ENCODE measurements around the gene PDE4B. TPM values are rescaled to one million over a fixed set of nuclear protein-coding genes. Genes with fewer than 3 reads are reported as not detected.
"Not testable (repeated sequence)": the region's sequence is repeated elsewhere in the genome, so short reads cannot be mapped to it uniquely, and the experiment has no call there.

PDE4B gene
- total RNA-seq, 2 donors from 2014 or later = 12.0 to 59.0 TPM

DNA sequence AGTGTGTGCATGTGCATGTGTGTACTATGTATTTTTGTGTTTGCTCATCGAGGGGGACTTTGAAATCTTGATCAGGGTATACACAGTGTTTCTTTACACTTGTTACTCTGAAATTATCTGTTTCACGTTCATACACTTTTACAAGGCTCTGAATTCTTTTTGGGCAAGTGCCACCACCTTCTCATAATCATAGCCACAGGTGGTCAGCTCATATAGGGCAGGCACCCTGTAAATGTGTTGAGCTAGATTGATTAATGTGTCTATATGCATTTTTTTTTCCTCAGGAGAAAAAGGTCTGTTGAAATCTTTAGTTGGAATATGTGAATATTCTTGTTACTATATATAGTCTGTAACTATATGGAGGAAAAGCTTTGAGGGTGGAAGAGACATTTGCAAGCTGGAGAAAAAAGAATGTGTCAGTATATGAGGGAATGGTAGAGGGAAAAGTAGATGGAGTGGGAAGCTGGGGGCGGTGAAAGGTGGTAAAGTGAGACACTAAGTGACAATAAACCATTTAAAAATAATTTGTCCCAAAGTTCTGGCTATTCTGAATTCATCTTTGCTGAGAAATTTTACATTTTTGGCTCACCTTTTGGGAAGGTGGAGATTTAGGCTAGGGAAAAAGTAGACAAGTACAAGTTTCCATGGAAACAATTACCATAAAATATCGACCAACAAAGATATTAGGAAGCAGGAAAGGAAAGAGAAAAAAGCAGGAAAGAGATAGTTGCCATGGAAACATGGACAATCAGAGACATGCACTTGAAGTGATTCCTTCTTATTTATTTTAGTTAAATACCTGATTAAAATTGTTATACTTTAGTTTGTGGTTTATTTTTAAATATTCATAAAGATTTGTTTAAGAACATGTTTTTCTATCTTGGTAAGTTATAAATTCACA, 277.5 kb downstream of the PDE4B start:
- DNase-seq (no peak), ATAC-seq (no peak)
- intact Hi-C loops (cut with DNase I) = no loop called here

DNA sequence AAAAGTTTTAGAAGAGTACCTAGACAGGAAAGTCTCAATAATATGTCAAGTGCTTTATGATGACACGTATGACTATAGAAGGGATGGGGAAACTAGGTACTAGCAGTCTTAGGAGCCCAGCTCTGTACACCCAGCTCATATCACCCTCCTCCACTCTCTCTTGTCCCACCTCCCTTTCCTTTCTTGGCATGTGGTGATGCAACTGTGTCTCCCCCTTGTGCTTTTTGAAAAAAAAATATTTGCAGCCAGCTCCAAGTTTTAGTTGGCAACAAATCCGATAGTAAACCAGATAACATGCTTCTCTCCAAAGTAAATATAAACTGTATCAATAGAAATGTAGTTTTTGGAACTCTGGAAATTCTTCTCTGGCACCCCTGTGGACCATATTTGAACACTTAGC, 280.7 kb downstream of the PDE4B start:
- intact Hi-C loops (cut with DNase I) = no loop called here
- no peak for ATAC-seq

GRCh38 chr1:66074147-66074546, 281.5 kb downstream of the PDE4B start:
- ATAC-seq = no peak
- no peak for DNase-seq
- intact Hi-C loops (cut with DNase I) = no loop called here

More for the DNA sequence above, 280.7 kb downstream of the PDE4B start:
- DNase-seq = no peak

- ATAC-seq (no peak), DNase-seq (no peak)
- intact Hi-C loops (cut with DNase I) = no loop called here
Observed at GRCh38 chr1:66078412-66078811, 285.7 kb downstream of the PDE4B start.

DNA sequence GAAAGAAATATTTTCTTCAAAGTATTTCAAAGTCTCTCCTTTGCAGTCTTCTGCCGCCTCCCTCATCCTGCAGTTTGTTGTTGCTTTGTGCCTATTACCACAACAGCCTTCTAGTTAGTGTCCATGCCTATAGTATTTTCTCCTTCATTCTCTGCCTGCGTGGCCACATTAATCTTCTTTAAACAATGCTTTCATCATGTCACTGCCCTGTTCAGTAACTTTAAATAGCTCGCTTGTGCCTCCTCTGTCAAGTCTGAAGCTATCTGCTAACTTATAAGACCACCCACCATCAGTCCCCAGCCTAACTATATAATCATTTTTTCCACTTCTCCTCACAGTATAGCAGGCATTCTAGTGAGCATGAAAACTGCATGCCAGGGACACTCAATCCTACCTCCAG, 290.3 kb downstream of the PDE4B start:
- DNase-seq = no peak
- intact Hi-C loops (cut with DNase I) = no loop called here
- ATAC-seq = no peak

- intact Hi-C loops (cut with DNase I) = no loop called here
- DNase-seq (no peak), ATAC-seq (no peak)
Observed at GRCh38 chr1:66084442-66084841, 291.7 kb downstream of the PDE4B start.

DNA sequence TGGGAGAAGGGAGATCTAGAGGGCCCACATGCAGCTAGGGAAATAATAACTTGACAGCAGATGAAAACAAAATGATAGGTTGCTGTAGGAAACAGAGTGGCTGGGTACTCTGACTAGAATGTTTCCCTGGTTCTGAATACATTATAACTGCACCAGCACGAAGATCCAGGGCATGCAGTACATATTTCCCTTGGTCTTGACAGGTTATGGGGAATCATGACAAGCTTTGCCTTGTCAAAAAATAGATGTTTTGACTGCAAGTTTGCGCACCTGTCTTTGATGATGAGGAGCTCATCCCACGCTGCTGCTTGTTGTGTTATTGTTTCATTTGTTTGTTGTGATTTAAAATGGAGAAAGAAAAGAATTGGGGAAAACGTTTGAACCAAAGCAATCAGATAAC, 292.9 kb downstream of the PDE4B start:
- DNase-seq (no peak), ATAC-seq (no peak)
- intact Hi-C loops (cut with DNase I) = no loop called here

DNA sequence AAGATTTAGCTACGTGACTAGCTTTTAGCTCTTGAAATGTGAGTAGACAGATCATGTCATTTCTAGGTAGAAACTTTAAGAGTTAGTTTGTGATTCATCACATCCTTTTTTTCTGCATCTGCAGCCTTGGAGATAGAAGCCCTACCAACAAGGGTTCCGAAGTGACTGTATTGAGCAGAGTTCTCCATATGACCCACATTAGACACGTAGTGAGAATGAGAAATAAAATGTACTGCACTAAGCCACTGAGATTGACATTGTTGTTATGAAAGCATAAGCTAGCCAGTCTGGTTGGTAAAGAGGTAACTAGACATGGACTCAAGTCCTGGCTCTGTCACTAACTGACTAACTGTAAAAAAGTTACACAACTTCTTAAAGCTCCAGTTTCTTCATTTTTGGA, 296.1 kb downstream of the PDE4B start:
- ATAC-seq (no peak), DNase-seq (no peak)
- intact Hi-C loops (cut with DNase I) = no loop called here

GRCh38 chr1:66090859-66091457, 298.3 kb downstream of the PDE4B start:
- intact Hi-C loops (cut with DNase I) = loop anchor here in 1 of 2 donors (10.0 kb wide), 1 partner anchor 96 kb away; no protein-coding TSS in a partner anchor
- ATAC-seq (no peak), DNase-seq (no peak)

DNA sequence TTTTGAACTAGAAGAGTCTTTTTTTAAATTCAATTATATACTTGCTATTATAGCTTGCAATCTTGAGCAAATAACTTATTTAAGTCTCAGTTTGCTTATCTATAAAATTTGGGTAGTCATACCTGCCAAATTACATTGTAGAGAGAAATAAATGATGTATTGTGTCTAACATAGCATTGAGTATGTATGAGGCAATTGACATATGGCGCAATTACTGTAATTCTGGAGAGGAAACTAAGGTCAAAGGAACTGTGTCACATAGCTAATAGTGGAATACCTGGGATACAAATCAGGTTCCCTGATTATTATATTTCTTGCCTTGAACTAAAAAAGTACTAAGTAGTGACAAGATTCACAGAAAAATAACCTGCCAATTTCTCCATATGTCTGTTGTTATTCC, 302.5 kb downstream of the PDE4B start:
- ATAC-seq = no peak
- DNase-seq = no peak
- intact Hi-C loops (cut with DNase I) = loop anchor here in 1 of 2 donors (10.0 kb wide), 1 partner anchor 100 kb away; no protein-coding TSS in a partner anchor

- DNase-seq; ATAC-seq; intact Hi-C loops (cut with DNase I): not testable (repeated sequence)
Observed at GRCh38 chr1:66100959-66101358, 308.3 kb downstream of the PDE4B start.

- DNase-seq; ATAC-seq; intact Hi-C loops (cut with DNase I): not testable (repeated sequence)
Observed at GRCh38 chr1:66104076-66104475, 311.4 kb downstream of the PDE4B start.

GRCh38 chr1:66108624-66109023, 315.9 kb downstream of the PDE4B start:
- intact Hi-C loops (cut with DNase I) = no loop called here
- no peak for ATAC-seq
- no peak for DNase-seq

- no peak for ATAC-seq
- no peak for DNase-seq
- intact Hi-C loops (cut with DNase I) = no loop called here
Observed at GRCh38 chr1:66112744-66113400, 320.2 kb downstream of the PDE4B start.

DNA sequence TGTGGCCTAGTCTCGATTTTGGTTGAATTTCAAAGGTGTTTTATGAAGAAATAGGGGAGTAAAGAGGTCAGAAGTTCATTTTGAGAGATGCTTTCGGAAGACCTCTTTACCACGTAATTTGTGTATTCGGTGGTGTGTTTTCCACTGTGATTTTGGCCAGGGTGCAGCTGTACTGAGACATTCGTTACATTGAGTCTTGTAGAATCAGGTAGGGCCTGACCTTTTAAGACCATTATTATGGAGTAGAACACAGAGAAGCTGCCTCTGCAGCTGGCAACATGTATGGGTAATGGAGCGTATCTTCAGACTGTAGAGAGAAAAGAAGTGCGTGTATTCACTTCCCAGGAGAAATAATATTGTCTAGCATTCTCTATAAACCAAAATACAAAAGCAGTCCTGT, 326.5 kb downstream of the PDE4B start:
- ATAC-seq (no peak), DNase-seq (no peak)
- intact Hi-C loops (cut with DNase I) = no loop called here

DNA sequence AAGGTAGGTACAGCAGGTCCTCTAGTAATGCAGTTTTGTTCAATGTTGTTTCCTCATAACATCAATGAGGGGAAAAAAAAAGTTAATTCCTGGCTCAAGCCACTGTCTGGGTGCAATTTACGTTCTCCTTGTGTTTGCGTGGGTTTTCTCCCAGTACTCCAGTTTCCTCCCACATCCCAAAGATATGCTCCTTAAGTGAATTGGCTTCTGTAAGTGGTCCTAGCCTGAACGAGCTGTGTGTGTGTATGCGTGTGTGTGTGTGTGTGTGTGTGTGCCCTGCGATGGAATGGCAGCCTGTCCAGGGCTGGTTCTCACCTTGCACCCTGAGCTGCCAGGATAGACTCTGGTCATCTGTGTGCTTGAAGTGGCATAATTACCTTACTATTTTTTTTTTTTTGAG, 332.0 kb downstream of the PDE4B start:
- intact Hi-C loops (cut with DNase I) = no loop called here
- DNase-seq (no peak), ATAC-seq (no peak)

- DNase-seq; ATAC-seq; intact Hi-C loops (cut with DNase I): not testable (repeated sequence)
Observed at GRCh38 chr1:66128641-66129040, 335.9 kb downstream of the PDE4B start.

GRCh38 chr1:66132324-66132723, 339.6 kb downstream of the PDE4B start:
- intact Hi-C loops (cut with DNase I) = no loop called here

GRCh38 chr1:66134004-66134403, 341.3 kb downstream of the PDE4B start:
- DNase-seq (no peak), ATAC-seq (no peak)
- intact Hi-C loops (cut with DNase I) = no loop called here

More at GRCh38 chr1:66132324-66132723, 339.6 kb downstream of the PDE4B start:
- DNase-seq = no peak
- ATAC-seq = no peak

DNA sequence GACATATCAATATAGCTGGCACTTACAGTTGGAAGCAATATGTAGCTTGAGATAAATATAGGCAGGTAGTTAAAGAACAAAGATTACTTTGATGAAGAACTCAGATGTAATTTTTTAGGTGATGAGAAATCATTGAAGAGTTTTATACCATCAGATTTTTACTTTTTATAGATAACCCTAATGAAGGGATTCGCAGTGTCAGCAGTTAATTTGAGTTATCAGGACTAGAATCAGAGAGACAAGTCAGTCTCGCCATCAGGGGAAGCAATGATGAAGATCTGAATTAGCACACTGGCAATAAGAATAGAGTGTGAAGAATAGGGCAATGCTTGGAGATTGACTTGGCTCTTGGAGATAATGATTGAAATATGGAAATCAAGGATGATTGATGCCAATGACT, 342.5 kb downstream of the PDE4B start:
- intact Hi-C loops (cut with DNase I) = no loop called here
- ATAC-seq (no peak), DNase-seq (no peak)
